Mononuclear cell (primary cell): ENCODE measurements around the gene G6PC1. TPM values are rescaled to one million over a fixed set of nuclear protein-coding genes. Genes with fewer than 3 reads are reported as not detected.
"Not testable (repeated sequence)": the region's sequence is repeated elsewhere in the genome, so short reads cannot be mapped to it uniquely, and the experiment has no call there.

Experiments used
- H3K27me3 ChIP-seq: 2 replicates; pipeline ENCODE4 v1.6.0; 2011; ENCODE audit warnings: low read length, control low read depth; ENCODE audit not compliant: insufficient read depth
- H3K4me1 ChIP-seq: 2 replicates; pipeline ENCODE4 v1.5.1; 2011; ENCODE audit warnings: mild to moderate bottlenecking, low read length, control low read depth; ENCODE audit not compliant: insufficient read depth
- H3K4me3 ChIP-seq: 2 replicates; pipeline ENCODE4 v1.5.1; 2011; ENCODE audit warnings: mild to moderate bottlenecking, low read length, moderate library complexity
- H3K9me3 ChIP-seq: 2 replicates; pipeline ENCODE4 v1.5.1; 2011; ENCODE audit warnings: low read depth, mild to moderate bottlenecking, control low read depth, low read length
- total RNA-seq: library from RNA; depleted of rRNA; stranded (reverse); fragments of >200 nt; gene quantifications from one replicate; pipeline ENCODE4 v1.2.3, GENCODE V29; 2012

G6PC1 gene
- total RNA-seq, 1 donor, result not detected

GRCh38 chr17:42883802-42884558, 16.6 kb upstream of the G6PC1 start:
- no peaks in the 10 kb centered on the region for H3K27me3 ChIP-seq
- H3K4me1 ChIP-seq, result peaks cover 32% of the 10 kb centered on the region
- no peak overlapping the region for H3K4me3 ChIP-seq
- no peaks in the 10 kb centered on the region for H3K9me3 ChIP-seq

- not testable (repeated sequence) for H3K4me3 ChIP-seq, H3K9me3 ChIP-seq, H3K27me3 ChIP-seq
- H3K4me1 ChIP-seq, result peaks cover 32% of the 10 kb centered on the region
Measured at GRCh38 chr17:42885806-42886205, 14.8 kb upstream of the G6PC1 start.

- no peaks in the 10 kb centered on the region for H3K27me3 ChIP-seq
- no peaks in the 10 kb centered on the region for H3K9me3 ChIP-seq
- H3K4me1 ChIP-seq, result peaks cover 34% of the 10 kb centered on the region
- no peak overlapping the region for H3K4me3 ChIP-seq
Measured at GRCh38 chr17:42886283-42887176, 14.1 kb upstream of the G6PC1 start.

- H3K4me1 ChIP-seq, result peaks cover 64% of the 10 kb centered on the region
- H3K27me3 ChIP-seq, result no peaks in the 10 kb centered on the region
- H3K4me3 ChIP-seq, result no peak overlapping the region
- H3K9me3 ChIP-seq, result no peaks in the 10 kb centered on the region
Measured at GRCh38 chr17:42889809-42890208, 10.8 kb upstream of the G6PC1 start.

GRCh38 chr17:42891539-42892152, 9.0 kb upstream of the G6PC1 start:
- Histone ChIP-seq H3K4me1 (peaks cover 57% of the 10 kb centered on the region), H3K27me3 (no peaks in the 10 kb centered on the region), H3K9me3 (no peaks in the 10 kb centered on the region), H3K4me3 (no peak overlapping the region)

- Histone ChIP-seq H3K4me1 (peaks cover 43% of the 10 kb centered on the region), H3K9me3 (no peaks in the 10 kb centered on the region), H3K27me3 (no peaks in the 10 kb centered on the region), H3K4me3 (no peak overlapping the region)
Measured at GRCh38 chr17:42893359-42893758, 7.2 kb upstream of the G6PC1 start.

GRCh38 chr17:42894283-42895184, 6.1 kb upstream of the G6PC1 start:
- no peaks in the 10 kb centered on the region for H3K27me3 ChIP-seq
- no peak overlapping the region for H3K4me3 ChIP-seq
- no peaks in the 10 kb centered on the region for H3K9me3 ChIP-seq
- peaks cover 42% of the 10 kb centered on the region for H3K4me1 ChIP-seq

GRCh38 chr17:42895185-42895555, 5.4 kb upstream of the G6PC1 start:
- Histone ChIP-seq H3K4me3 (no peak overlapping the region), H3K4me1 (peaks cover 42% of the 10 kb centered on the region), H3K9me3 (no peaks in the 10 kb centered on the region), H3K27me3 (no peaks in the 10 kb centered on the region)

GRCh38 chr17:42898147-42898811, 2.3 kb upstream of the G6PC1 start:
- no peaks in the 10 kb centered on the region for H3K27me3 ChIP-seq
- H3K4me3 ChIP-seq, result no peak overlapping the region
- H3K4me1 ChIP-seq, result peaks cover 24% of the 10 kb centered on the region
- H3K9me3 ChIP-seq, result no peaks in the 10 kb centered on the region

- H3K9me3 ChIP-seq, H3K4me3 ChIP-seq, H3K27me3 ChIP-seq, H3K4me1 ChIP-seq: not testable (repeated sequence)
Measured at GRCh38 chr17:42899981-42900380, 618 bp upstream of the G6PC1 start.

GRCh38 chr17:42901535-42902229, 1.1 kb downstream of the G6PC1 start:
- H3K27me3 ChIP-seq, result no peaks in the 10 kb centered on the region
- H3K9me3 ChIP-seq, result no peaks in the 10 kb centered on the region
- no peak overlapping the region for H3K4me3 ChIP-seq
- no peaks in the 10 kb centered on the region for H3K4me1 ChIP-seq

- no peaks in the 10 kb centered on the region for H3K4me1 ChIP-seq
- no peak overlapping the region for H3K4me3 ChIP-seq
- no peaks in the 10 kb centered on the region for H3K9me3 ChIP-seq
- no peaks in the 10 kb centered on the region for H3K27me3 ChIP-seq
Measured at GRCh38 chr17:42904110-42904469, 3.5 kb downstream of the G6PC1 start.

- no peaks in the 10 kb centered on the region for H3K27me3 ChIP-seq
- H3K4me3 ChIP-seq, result no peak overlapping the region
- H3K9me3 ChIP-seq, result no peaks in the 10 kb centered on the region
- no peaks in the 10 kb centered on the region for H3K4me1 ChIP-seq
Measured at GRCh38 chr17:42906772-42907446, 6.3 kb downstream of the G6PC1 start.
